Mesenteric fat pad (tissue), 1 donor: Measurements from ENCODE around the gene CD7. TPM values are rescaled to one million over a fixed set of nuclear protein-coding genes. Genes with fewer than 3 reads are reported as not detected.
A peak's percentile ranks its signal among the peaks of the same experiment; 100 is the strongest.

Source experiments
- DNase-seq: peaks from one replicate; pipeline ENCODE4 v3.0.0-alpha.2; 2020; ENCODE audit warnings: low spot score
- total RNA-seq: library from RNA; stranded (reverse); fragmentation: NEBNext Ultra II Directional; extraction: Animal tissue kit (Norgen Biotek cat#: 25700); gene quantifications from one replicate; pipeline ENCODE4 v1.2.1, GENCODE V29; 2021
- donor health status: DM: yes; HTN: yes; CAD: no.

CD7 gene
- total RNA-seq, 1 donor from 2014 or later: 3.2 TPM

DNA sequence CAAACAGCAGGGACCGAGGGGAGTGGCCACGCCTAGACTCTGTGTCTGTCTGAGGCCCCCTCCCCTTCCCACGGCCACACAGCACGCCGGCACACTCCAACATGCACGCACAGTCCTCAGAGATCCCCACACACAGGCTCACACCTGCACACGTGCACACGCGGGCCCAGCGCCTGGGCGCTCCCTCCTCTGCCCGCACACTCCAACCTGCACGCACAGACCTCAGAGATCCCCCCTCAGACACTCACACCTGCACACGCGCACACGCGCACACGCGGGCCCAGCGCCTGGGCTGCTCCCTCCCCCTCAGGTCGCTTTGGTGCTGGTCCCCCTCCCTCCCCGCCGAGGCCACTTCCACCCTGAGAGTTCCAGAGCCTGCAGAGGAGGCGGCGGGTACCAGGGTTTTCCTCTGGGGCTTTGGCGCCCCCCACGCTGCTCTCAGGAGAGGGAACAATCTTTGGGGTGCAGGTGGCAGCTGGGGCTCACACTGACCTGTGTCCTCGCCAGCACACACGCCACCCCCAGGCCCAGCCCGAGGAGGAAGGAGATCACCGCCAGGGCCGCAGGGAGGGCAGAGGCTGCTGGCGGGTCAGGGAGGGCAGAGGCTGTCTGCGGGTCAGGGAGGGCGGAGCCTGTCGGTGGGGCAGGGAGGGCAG is 1.6 kb downstream of the CD7 start:
- DNase-seq: no peak

DNA sequence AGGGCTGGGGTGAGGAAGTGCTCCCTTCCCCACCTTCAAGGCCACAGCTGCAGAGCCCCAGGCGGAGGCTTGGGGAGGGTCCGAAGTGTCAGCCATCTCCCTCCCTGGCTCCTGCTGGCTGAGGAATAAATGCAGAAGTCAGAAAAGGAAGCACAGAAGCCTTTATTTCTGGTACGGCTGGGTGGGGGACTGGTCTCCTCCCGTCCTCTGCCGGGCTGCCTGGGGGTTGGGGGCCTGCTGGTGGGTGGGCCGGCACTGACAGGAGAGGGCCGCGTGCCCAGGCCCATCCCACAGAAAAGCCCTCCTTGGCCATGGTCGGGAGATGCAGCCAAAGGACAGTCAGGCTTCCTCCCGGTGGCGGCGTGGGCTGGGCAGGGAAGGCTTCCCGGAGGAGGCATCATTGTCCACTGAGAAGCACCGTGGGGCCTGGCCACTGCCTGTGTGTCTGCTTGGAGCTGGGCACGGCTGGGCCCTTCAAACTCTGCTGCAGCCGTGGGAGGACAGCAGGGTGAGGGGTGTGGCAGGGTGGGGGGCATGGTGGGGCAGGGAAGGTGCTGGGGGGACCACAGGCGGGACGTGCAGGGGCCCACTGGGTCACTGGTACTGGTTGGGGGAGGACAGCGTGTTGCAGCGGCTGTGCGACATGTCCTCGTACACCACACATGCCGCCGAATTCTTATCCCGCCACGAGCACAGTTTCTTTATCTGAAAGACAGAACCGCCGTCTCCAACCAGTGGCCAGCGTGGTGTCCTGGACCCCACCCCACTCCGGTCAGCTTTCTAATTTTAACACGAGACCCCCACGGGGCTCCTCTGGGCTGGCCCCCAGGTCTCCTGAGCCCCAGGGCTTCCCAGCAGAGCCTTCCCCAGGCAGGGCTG is 2.4 kb downstream of the CD7 start:
- no peak for DNase-seq

DNA sequence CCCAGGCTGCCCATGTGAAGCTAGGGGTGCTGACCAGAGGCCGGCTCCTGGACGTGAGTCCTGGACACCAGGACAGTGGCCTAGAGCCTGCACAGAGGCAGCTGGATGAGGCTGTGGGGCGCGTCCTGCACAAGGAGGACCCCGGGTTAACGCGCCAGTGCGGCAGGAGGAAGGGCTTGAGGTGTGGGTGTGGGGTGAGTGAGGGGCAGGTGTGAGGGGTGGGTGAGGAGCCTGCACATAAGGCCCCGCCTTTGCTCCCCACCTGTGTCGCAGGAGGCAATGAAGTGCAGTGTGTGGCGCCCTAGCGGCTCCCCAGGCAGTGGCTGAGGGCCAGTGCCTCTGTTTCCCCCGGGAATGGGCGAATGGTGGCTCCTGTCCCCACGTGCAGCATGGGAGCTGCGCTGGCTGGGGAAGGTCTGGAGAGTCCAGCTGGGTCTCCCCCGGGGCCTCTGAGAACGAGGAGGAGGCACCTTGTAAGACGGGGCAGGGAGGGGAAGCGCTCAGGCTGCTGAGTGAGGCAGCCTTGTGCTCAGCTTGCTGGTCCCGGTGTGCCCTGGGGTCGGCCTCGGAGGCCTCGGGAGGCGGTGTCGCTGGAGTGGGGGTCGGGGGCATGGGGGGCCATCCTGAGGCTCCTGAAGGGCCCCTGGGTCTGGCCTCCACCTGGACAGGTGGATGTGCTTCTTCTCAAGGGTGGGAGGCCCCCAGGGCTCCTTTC is 3.2 kb downstream of the CD7 start:
- no peak for DNase-seq

DNA sequence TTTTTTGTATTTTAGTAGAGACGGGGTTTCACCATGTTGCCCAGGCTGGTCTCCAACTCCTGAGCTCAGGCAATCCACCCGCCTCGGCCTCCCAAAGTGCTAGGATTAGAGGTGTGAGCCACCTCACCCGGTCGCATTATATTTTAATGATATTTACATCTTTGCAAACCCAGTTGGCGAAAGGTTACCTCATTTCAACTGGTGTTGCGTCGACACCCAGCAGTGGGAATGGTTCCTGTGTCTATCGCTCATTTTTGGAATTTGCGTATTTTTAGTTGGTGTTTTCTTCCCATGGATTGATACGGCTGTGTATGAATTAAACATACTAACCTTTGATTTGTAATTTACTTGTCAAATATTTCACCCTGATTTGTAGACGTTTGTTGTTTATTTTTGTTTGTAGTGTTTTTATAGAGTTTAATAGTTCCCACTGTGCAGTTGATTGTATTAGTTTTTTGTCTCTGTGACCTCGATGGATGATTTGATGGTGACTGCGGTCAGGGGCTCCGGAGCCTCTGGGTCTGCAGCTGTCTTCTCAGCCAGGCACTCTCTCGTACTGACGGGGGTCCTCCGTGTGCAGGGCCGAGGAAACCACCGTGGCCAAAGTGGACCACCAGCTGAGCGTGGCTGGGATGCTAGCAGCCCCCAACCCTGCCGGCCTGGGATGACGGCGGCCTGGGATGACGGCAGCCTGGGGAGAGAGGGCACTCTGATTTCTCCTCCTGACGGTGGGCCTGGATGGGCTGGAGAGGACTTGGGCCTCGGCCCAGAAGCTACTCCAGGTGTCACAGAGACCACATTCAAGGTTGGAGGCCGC is 4.0 kb downstream of the CD7 start:
- no peak for DNase-seq

DNA sequence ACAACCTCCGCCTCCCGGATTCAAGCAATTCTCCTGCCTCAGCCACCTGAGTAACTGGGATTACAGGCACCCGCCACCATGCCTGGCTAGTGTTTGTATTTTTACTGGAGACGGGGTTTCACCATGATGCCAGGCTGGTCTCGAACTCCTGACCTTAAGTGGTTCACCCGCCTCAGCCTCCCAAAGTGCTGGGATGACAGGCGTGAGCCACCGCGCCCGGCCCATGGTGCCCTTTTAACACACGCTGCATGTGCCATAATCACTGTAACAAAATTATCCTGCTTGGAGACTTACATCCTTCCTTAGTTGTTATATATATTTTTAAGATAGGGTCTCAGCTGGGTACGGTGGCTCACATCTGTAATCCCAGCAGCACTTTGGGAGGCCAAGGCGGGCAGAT is 5.4 kb downstream of the CD7 start:
- DNase-seq: no peak

DNA sequence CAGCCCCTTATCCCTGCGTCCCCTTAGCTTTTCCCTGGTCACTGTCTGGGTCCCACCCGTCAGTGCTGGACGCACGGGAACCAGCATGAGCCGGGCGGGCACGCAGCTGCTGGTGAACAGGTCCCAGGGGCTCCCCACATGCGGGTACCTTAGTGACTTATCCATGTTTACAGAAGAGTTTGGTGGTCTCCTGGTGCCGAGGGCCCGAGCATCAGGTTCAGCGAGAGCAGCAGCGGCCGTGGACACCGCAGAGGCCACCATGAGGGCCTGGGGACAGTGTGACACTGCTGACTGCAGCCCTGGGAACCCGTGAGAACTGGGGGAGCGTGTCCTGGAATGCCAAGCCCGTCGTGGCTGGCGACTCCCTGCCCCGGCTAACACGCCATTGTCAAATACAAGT is 6.5 kb downstream of the CD7 start:
- no peak for DNase-seq

DNA sequence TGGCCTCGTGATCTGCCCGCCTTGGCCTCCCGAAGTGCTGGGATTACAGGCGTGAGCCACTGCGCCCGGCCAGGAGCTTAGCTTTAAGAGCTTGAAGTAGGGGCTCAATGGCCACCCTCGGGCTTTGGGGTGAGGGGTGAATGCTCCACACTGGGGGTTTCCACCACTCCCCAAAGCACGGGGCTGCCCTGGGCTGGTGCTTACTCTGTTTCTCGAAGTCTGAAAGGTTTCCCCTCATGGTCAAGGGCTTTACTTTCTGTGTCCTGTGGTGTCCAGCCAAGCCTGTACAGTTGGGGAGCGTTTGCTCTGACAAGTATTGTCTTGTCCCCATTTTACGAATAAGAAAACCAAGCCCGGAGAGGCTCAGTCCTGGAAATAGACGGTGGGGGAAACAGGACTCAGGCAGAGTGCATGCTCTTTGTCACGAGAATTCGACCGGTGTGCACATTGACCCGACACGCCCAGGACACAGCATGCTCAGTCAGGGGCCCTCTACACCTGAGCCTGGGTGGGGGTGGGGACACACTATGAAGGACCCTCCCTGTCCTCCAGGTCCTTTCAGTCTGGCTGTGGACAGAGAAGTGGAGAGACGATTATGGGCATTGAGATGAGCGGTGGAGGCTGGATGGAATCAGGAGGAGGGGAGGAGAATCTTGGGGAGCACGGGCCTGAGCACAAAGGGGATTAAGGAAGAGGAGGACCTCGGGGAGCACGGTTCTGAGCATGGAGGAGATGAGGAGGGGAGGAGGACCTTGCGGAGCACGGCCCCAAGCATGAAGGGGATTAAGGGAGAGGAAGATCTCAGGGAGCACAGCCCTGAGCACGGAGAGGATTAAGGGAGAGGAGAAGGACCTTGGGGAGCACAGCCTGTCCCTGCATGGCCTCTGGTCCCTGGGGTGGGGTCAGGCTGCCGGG is 7.5 kb downstream of the CD7 start:
- no peak for DNase-seq

DNA sequence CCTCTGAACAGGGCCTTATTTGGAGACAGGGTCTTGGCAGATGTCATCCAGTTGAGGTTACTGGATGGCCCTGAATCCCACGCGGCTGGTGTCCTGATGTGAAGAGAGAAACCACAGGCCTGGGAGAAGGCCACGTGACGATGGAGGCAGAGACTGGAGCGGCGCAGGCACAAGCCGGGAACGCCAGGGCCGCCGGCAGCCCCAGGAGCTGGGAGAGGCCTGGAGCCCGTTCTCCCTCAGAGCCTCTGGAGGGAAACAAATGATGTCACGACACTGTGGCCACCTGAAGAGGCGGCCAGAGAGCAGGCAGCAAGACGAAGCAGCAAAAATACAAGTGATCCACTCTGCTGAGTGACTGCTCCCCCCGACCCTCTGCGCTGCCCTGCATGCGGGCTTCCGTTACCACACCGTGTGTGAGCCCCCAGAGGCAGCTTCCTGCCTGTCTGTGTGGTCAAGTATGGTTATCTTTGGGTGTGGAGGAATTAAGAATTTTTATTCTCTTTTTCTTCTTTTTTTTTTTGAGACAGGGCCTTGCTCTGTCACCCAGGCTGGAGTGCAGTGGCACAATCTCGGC is 11.6 kb downstream of the CD7 start:
- DNase-seq: no peak

DNA sequence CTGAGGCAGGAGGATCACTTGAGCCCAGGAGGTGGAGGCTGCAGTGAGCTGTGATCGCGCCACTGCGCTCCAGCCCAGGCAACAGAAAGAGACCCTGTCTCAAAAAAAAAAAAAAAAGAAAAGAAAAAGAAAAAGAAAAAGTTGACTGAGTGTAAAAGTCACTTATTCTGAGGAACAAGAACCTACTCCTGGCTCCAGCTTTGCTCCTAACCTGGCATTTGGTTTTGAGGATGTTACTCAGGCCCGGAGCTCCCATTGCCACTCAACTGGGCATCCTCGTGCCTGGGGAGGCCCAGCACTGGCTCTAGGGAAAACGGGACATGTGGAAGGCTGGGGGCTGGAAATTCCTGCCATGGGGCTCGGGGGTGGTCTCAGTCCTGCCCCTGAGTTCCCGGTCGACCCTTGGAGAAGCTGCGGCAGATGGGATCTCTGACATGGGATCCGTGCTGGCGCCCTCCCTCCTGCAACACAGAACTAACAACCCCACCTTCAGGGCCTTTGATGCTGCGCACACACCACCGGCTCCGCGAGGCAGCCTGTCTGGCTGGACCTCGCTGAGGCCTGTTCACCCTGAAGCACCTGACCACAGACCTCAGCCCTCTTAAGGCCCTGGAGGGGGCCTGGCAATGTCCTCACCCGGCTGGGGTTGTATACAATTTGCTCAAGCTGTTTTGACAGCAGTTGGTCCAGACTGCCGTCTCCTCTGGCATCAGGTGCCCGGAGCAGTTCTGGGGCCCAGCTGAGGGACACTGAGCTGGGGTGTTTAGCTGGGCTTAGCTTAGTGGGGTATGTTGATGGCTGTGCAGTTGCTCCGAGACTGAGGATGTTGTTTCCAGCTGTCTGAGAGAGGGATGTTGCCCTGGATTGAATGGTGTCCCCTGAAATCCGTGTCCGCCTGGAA is 12.3 kb downstream of the CD7 start:
- no peak for DNase-seq

DNA sequence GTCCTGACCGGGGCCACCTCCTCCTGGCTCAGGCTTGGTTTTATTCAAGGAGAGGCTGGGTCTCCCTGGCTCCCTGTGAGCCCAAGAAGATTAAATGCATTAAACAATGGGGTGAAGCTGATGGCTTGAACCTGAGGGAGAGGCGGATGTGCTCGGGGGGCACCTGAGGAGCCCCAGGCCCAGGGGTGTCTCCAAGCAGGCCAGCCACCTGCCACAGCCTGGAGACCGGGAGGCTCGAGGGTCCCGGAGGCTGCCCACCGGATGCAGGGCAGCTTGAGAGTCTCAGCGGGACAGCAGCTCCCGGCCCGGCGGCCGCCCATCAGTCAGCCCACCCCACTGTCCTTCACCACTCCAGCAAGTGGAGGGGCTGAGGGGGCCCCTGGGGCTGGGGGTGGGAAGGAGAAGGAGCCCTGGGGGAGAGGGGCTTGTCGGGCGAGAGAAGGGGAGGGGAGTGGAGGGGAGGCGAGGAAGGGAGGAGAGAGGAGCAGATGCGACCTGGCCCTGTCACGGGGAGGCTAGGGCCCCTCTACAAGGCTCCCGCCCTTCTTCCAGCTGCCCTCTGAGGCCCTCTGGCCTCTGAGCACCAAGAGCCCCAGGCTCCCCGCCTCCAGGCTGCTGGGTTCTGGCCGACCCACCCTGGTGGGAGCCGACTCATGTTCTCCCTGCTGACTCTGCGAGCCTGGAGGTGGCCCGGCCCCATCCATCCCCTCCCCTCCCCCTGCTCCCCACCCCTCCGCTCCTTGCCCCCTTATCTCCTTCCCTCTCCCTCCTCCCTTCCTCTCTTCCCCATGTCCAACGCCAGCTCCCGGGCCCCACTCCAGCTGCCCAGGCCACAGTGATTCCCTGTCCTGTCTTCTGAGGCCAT is 13.2 kb downstream of the CD7 start:
- peak; percentile 75 for DNase-seq

DNA sequence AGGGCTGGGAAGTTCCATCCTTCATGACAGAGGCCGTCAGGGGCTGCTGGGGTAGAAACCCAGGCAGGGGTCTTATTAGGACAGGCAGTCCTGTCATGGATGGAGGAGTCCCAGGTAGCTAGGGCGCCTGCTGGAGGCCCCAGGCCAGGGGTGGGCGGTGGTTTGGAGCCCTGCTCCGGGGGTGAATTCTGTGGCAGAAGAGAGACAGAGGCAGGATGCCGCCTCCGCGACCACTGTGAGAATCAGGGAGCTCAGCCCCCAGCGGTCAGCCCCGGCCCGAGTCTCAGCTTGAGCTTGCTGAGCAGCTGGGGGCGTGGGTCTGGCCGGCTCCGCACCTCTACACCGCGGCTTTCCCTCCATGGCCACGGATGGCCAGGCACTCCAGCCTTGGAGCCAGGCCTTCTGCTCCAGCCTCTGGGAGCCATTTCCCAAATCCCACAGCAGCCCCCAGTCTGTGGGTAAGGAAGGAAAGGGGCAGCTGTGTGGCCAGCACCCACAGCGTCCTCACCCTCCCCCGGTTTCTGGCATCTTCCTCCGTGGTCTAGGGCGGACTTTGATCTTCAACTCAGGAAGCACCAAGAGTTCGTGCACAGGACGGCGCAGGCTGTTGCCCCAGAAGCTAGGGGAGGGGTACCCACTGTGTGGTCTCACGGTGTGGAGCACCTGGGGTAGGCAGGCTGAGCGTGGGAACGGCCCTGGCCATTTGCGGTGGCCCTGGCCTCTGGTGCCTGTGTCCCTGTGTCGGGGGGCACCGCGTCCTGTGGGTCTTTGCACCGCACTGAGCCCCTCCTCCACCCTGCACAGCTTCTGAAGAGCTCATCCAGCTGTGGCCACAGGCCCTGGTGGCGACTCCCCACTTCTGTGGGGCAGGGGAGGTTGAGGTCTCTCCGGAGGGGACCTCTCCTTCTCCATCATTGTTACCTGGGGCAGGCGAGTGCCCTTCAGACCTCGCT is 14.1 kb downstream of the CD7 start:
- DNase-seq: peak; percentile 86

DNA sequence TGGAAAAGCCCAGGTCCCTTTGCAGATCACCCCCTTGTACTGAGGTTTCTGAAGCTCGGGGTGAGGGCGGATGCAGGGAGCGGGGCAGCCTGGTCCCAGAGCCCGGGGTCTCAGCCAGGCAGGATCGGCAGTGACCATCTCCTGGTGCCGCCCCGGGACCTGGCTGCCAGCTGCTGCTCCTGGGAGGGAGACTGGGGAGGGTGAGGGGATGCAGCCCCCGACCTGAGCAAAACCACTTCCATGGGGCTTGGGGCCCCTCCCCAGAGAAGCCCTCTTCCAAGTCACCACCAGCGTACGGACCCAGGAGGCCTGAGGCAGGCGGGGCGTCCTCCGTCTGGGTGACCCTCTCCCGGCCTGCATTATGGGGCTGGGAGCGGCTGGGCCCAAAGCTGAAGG is 14.8 kb downstream of the CD7 start:
- DNase-seq: peak; percentile 76

DNA sequence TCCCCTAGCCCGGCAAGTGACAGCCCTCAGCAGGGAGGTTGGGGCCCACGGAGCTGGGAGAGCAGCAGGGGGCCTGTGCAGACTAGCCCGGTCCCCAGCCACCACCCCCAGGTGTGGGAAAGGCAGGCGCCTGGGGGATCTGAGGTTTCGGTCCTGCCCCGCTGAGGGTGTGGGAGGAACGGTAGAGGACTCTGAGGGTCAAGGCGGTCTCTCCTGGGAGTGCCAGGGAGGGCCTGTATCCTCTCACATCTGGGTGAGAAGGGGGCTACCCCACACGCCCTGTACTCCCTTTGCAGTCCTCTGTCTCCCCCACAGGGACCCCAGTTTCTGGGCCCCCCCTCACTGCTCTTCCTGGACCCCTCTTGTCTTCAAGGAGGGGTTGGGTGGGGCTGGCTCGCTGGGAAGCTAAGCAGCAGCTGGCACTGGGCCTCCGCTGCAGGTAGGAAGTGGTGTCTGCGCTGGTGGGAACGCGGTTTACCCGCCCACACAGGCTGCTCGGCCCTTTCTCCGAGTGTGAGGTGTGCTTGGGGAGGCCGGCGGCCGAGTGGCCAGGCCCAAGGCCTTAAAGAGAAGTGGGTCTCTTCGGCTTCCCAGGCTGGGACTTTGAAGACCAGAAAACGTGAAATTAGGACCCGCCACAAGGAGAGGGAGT is 15.4 kb downstream of the CD7 start:
- no peak for DNase-seq

DNA sequence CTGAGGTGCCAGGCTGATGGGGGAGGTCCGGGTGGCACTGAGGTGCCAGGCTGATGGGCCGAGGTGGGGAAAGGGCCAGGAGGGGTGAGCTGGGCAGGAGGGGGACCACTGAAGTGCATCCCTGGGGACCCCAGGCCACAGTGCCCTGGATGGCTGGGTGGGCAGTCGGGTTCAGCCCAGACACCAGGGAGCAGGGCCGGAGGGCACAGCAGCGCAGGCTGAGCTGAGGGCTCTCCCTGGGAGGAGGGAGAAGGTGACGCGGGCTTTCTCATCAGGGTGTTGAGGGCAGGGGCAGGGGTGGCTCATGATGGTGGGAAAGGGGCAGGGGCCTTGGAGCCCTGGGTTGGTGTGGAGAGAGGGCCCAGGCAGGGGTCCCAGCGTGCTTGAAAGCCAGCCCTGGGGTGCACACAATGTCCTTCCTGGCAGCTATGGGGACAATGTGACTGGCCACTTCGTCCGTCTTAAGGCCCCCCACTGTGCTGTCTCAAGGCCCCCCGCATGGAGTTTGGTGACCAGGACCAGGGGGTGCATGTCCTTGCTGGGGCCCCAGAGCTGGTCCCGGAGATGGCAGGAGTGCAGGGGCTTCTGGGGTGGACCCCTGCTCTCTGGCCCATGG is 16.0 kb downstream of the CD7 start:
- DNase-seq: no peak

DNA sequence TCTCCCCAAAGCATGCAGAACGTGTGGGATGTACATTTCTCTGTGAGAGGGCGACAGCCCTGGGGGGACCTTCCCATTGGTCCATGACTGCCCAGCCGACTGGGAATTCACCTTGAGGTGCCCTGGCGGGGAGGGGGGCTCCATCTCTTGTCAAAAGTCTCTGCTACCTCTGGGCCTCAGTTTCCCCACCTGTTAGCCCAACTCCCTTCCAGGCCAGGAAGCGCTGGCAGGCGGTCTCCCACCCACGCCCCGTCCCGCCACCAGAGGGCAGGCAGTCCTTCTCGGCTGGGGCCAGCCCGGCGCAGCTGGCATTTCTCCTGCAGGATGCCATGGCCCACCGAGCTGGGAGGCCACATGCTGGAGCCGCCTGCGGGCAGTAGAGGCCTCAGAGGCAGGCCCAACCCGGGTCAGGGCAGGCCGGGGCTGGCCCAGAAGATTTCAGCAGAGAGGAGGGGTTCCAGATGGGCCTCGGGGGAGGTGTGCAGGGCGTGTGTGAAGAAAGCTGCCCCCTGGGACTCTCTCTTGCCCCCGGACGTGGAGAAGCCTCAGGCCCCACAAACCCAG is 16.6 kb downstream of the CD7 start:
- DNase-seq: no peak
